ENCODE results near the gene SLC25A46.
A peak's percentile ranks its signal among the peaks of the same experiment; 100 is the strongest.
"Not testable (repeated sequence)": the region's sequence is repeated elsewhere in the genome, so short reads cannot be mapped to it uniquely, and the experiment has no call there.

Gene SLC25A46

DNA sequence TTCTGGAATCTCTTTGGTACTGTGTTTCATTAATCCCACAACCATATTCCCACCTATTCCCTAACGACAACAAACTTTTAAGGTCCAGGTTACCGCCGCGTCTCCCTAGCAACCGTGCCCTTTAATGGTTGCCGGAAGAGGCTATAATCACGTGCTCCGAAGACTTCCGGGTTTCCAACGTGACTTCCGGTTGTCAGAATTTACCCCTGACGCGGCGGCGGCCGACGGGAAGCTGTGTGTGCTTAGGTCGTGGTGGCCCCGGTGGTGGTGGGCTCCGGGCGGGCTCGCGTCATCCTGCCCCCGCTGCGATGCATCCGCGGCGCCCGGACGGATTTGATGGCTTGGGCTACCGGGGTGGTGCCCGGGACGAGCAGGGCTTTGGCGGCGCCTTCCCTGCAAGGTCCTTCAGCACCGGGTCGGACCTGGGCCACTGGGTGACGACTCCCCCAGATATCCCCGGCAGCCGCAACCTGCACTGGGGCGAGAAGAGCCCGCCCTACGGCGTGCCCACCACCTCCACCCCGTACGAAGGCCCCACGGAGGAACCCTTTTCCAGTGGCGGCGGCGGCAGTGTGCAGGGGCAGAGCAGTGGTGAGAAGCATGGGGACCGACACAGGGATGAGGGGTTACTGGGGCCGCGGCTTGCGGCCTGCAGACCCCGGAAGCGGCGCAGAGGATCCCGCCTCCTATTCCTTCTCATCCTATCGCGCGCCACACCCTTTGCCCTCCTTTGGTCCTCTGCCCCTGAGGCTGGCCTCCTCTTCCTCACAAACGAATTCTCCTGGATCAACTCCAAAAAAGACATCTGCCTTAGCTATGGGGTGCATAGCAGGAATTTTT lies at the start of gene SLC25A46:
Gene SLC25A46 (plus strand): TSS at position 196 of the 840 bp plus-strand sequence. CDS start 113 bp downstream, at position 309.
- DNase-seq (ENCODE audit: low spot score) (peak; percentile 79), FAIRE-seq (peak; percentile 56)

DNA sequence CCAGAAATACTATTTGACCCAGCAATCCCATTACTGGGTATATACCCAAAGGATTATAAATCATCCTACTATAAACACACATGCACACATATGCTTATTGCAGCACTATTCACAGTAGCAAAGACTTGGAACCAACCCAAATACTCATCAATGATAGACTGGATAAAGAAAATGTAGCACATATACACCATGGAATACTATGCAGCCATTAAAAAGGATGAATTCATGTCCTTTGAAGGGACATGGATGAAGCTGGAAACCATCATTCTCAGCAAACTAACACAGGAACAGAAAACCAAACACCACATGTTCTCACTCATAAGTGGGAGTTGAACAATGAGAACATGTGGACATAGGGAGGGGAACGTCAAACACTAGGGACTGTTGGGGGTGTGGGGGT lies 48.2 kb upstream of the SLC25A46 start:
- not testable (repeated sequence) for DNase-seq (ENCODE audit: low spot score); FAIRE-seq

DNA sequence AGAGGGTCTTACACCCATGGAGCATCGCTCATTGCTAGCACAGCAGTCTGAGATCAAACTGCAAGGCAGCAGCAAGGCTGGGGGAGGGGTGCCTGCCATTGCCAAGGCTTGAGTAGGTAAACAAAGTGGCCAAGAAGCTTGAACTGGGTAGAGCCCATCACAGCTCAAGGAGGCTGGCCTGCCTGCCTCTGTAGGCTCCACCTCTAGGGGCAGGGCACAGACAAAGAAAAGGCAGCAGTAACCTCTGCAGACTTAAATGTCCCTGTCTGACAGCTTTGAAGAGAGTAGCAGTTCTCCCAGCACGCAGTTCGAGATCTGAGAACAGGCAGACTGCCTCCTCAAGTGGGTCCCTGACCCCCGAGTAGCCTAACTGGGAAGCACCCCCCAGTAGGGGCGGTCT lies 46.1 kb upstream of the SLC25A46 start:
- not testable (repeated sequence) for DNase-seq (ENCODE audit: low spot score); FAIRE-seq

DNA sequence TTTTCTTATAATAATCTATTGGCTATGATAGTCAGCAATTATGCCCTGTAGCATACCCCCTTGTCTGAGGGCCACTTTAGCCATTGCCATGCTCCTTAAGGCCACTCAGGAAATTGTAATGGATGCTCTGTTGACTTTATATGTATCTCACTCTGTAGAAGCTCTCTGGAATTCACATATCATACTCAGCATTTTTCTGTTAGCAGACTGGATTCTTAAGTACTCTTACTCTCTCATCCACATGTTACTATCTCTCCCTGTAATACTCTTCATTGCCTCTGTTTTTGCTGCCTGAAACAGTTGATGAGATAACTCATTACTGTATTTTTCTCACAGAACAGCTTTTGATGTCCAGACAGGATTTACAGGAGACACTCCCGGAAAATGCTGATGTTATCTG lies 36.5 kb upstream of the SLC25A46 start:
- DNase-seq (ENCODE audit: low spot score) (no peak), FAIRE-seq (no peak)

DNA sequence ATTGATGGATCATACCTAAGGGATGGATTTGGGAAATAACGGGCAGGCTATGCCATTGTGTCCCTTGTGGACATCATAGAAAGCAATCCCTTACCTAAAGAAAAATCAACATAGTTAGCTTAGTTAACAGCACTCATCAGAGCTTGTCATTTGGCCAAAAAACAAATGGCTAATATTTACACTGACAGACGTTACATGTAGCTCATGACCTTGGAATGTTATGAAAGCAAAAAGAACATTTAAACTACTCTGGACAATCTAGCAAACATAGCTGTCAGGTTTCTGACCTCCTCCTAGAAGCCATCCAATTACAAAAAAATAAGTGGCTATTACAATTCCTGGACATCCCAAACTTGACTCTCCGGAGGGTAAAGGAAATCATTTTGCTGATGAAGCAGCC lies 36.1 kb upstream of the SLC25A46 start:
- FAIRE-seq (no peak), DNase-seq (ENCODE audit: low spot score) (no peak)

DNA sequence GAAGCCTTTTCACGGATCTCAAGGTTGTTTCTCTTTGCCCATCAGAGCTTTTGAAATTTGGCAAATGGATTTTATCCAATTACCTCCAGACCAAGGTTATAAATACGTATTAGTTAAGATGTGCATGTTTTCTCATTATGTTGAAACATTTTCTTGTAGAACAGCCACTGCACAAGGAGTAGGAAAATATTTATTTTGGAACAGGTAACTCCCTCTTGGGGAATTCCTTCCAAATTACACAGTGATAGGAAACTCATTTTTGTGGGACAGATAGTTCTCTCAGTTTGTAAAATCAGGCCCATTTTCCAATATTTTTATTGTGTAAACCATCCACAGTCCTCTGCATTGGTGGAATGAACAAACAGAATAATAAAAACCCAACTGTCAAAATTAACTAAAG lies 35.3 kb upstream of the SLC25A46 start:
- DNase-seq (ENCODE audit: low spot score), result no peak
- no peak for FAIRE-seq

DNA sequence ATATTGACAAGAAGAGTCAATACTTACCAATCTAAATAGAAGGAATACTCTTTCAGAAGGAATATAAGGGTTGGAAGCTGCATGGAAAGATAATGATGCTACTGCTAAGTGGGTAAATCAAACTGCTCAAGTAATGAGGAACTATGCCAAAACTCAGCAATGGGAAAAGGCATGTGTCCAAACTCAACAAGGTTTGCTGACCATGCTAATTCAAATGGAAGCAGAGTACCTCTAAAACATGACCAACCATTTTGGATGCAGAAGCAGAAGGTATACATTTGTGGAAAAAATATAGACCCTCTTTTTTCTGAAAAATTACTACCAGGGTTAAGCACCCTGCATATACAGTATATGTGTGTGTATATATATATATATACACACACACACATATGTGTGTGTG lies 33.5 kb upstream of the SLC25A46 start:
- FAIRE-seq (no peak), DNase-seq (ENCODE audit: low spot score) (no peak)

DNA sequence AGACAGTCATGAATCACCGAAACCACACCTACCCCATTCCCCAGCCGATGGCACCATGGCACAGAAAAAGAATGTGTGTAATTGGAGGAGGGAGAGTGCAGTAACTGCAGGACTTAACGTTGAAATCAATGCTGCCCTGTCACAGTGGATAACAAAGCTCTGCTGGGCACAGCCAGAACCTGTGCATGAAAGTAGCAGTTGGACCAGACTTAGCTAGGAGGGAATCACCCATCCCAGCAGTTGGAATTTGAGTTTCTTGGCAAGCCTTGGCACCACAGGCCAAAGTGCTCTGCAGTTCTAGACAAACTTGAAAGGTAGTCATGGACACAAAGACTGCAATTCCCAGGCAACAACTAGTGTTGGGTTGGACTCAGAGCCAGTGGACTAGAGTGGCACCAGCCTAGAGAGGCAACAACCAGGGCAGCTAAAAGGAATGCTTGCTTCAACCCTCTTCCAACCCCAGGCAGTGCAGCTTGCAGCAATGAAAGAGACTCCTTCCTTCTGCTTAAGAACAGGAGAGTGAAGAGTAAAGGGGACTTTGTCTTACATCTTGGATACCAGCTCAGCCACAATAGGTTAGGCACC lies 31.5 kb upstream of the SLC25A46 start:
- no peak for FAIRE-seq

DNA sequence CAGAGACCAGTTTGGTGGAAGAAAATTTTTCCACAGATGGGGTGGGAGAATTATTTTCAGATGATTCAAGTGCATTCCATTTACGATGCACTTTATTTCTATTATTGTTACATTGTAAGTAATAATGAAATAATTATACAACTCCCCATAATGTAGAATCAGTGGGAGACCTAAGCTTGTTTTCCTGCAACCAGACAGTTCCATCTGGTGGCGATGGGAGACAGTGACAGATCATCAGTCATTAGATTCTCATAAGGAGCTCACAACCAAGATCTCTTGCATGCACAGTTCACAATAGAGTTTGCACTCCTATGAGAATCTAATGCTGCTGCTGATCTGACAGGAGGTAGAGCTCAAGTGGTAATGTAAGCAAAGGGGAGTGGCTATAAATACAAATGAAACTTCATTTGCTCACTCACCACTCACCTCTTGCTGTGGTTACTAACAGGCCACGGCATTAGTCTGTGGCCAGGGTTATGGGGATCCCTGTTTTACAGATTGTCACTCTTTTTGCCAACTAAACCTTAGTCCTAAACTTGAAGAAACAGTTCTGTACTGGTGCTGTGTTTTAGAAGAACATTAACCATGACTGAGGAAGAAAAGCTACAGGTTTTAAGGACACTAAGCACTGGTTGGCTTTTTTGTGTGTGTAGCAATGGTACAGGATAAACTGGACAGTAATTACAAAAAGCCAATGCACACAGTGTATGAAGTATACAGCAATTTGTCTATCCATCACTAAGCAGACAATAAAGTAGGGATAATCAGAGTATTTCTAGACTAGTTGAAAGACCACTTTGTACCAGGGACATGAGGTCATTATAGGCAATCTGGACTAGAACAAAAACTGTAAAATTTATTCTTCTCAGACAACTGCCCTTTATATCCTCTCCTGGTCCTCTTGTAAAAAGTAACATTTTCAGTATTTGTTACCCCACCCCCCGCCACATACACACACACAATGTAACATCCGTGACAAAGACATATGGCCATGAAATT lies 22.3 kb upstream of the SLC25A46 start:
- DNase-seq (ENCODE audit: low spot score) (no peak), FAIRE-seq (no peak)

More for the DNA sequence above, 31.5 kb upstream of the SLC25A46 start:
- DNase-seq (ENCODE audit: low spot score), result no peak

DNA sequence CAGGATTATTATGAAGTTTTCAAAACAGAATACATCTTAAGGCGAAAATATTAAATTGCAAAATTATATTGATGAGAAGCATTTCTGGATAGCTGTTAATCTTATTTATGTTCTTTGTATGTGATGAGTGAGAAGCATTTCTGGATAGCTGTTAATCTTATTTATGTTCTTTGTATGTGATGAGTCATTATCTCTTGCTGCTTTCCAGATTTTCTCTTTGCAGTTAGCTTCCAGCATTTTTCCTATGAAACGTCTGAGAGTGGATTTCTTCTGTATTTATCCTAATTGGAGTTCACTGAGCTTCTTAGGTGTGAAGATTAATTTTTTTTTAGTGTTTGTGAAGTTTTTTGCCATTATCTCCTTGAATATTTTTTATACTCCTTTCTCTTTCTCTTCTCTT lies 20.5 kb upstream of the SLC25A46 start:
- DNase-seq (ENCODE audit: low spot score) (no peak), FAIRE-seq (no peak)

DNA sequence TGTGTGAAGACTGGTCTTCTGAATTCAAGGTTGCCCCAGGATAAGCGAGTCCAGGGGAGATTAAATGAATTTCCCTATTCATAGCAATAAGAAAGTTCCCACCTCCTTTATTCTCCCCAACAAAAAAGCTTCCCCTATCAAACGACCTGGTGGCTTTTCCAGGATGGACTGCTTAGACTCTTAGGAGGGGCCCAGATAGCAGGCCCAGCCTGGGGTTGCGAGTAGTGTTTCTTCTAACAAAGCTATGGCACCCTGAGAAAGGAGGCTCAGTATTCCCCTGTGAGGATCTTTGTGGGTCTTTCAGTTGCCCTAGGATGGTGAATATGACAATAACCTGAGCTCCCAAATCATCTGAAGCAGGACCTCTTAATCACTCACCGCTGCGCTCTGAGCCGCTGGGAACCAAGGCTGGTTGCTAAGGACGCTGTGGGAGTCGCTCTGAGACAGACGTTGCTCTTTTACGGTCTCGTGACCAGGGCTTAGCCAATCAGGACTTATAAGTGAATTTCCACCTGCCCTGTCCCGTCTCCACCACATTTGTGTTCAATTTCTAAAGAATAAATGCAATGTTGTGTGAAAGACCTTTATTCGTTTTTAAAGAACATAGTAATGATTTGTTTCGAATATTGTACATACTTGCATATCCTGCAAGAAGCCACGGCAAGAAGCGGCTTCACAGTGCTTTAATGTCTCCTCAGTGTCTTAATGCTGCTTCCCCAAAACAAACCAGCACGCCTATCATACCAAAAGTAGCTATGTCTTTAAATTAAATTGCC lies 12.4 kb upstream of the SLC25A46 start, which contains the start of gene TMEM232:
Gene TMEM232 (minus strand): TSS at position 423 of the 776 bp plus-strand sequence. CDS start 59,319 bp downstream, outside the sequence.
- FAIRE-seq, result no peak
- DNase-seq (ENCODE audit: low spot score), result no peak

DNA sequence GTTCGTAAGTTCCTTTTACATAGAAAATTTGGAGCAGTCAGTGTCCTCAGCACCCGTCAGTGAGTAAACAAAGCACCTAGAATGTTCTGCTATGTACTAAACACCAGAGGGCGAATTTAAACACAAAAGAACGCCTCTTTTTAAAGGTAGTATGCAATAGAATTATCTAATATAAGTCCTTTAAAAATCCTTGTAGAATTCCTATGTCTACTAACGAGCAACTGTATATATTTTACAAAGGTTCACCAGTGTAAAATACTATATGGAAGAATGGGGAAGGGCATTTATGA lies 11.8 kb upstream of the SLC25A46 start:
- FAIRE-seq, result no peak

DNA sequence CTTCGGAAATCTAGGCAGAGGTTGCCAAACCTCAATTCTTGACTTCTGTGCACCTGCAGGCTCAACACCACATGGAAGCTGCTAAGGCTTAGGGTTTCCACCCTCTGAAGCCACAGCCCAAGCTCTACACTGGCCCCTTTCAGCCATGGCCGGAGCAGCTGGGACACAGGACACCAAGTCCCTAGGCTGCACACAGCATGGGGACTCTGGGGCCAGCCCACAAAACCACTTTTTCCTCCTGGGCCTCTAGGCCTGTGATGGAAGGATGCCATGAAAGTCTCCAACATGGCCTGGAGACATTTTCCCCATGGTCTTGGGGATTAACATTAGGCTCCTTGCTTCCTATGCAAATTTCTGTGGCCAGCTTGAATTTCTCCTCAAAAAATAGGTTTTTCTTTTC lies 7.3 kb upstream of the SLC25A46 start:
- DNase-seq (ENCODE audit: low spot score); FAIRE-seq: not testable (repeated sequence)

More for the DNA sequence above, 11.8 kb upstream of the SLC25A46 start:
- DNase-seq (ENCODE audit: low spot score), result no peak

DNA sequence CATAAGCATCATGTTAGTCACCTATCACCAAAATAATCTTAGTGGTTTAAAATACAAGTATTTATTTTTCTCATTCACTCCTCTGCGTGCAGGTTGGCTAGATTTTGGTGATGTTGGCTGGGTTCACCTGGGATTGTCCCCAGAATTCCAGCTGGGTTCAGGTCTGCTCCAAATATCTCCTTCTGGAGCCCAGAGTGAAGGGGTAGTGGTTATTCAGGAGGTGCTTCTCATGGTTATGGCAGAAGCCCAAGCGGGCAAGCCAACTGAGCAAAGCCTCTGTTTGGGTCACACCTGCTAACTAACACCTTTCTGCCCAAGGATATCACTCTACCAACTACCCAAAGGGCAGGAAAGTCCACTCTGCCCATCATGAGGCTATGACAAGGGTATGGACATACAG lies 4.7 kb upstream of the SLC25A46 start:
- DNase-seq (ENCODE audit: low spot score) (no peak), FAIRE-seq (no peak)

DNA sequence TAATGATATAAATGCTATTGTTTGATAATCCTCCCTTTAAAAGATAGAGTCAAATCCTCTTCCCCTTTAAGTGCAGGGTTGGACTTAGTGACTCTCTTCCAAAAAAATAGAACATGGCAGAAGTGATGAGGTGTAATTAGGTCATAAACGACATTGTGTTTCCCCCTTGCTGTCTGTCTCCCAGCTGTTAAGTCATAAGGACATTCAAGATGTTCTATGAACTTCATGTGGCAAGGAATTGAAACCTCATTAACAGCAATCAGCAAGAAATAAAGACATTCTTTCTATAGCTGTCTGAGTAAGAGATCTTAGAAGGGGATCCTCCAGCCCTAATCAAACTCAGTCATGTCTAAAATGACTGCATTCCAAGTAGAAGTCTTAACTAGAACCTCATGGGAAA lies 3.3 kb upstream of the SLC25A46 start:
- no peak for FAIRE-seq
- DNase-seq (ENCODE audit: low spot score), result no peak

DNA sequence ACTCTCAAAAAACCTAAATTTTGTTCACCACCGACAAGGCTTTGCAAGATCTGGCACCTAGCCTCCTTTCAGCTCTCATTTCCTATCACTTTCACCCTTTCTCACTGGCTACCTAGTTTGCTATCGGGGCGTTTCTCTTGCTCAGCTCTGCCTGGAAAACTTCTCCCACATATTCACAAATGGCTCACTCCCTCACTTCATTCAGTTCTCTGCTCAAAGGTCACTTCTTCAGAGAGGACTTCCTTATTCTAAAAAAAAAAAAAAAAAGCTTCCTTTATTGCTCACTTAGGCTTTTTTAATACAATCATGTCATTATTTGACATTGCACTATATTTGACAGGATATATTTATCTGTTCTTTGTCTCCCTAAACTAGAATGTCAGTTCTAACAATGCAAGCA lies 2.1 kb upstream of the SLC25A46 start:
- no peak for DNase-seq (ENCODE audit: low spot score)
- FAIRE-seq, result no peak

DNA sequence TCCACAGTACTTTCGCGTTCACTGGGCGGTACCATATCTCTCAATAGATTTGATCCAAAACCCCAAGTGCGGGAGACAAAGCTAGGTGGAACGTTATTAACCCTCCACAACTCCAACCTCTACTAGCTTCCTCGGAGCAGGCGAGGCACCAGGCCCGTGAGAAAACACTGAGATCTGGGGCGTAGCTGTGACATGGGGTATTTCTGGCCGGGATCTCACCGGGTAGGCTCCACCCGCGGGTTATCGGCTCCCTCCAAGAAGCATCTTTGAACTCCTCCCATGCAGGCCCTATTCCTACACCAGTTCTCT lies 350 bp upstream of the SLC25A46 start:
- FAIRE-seq (no peak), DNase-seq (ENCODE audit: low spot score) (no peak)

DNA sequence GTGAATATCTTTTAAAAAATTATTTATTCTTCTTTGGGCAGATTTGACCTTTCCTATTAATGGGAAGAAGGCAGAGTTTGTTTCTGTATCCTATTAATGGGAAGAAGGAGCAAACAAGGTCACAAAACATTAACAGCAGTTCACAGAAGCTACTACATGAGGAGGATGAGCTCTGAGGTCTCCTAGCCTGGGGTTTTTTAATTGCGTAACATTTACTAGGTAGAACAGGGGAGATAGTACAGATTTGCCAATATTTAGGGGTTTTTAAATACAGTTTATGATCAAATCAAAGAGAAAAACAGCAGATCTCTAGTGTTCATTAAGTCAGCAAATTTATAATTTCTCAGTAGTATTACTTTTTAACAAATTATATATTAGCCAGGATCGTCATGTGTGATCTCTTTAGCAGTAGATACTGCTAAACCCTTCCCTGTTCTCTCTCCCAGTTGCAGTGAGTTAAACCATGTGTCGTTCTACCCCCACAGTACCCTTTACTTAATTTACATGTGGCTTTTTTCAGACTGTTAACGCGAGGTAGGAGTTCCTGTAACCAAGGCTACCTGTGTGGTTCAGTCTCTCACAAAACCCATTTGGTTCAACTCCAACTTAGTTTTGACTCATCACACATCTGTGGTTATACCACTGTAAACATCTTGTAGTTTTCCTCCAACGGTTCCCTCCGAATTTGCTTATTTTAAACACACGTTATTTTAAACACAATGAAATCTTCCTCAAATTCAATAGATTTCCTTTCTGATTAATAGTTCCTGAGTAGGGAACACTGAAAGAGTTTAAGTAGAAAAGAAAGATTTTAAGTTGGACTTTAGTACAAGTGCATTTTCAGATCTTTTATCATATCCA lies 13.3 kb downstream of the SLC25A46 start:
- FAIRE-seq (no peak), DNase-seq (ENCODE audit: low spot score) (no peak)

DNA sequence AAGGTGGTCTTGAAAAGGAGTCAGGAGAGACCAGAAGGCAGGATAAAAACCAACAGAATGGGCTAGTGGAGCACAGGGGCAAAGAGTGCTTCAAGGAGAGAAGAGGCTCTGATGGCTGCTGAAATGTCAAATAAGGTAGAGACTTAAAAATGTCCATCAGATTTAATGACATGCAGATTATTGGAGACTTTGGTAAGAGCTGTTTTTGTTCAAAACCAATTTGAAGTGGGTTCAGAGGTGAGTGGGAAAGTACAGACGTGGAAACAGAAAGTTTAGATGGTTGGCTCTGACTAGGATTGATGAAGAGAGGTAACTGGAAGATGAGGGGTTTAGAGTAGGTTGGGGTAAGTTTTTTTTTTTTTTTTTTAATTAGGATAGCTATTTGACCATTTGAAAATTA lies 14.1 kb downstream of the SLC25A46 start:
- no peak for FAIRE-seq

DNA sequence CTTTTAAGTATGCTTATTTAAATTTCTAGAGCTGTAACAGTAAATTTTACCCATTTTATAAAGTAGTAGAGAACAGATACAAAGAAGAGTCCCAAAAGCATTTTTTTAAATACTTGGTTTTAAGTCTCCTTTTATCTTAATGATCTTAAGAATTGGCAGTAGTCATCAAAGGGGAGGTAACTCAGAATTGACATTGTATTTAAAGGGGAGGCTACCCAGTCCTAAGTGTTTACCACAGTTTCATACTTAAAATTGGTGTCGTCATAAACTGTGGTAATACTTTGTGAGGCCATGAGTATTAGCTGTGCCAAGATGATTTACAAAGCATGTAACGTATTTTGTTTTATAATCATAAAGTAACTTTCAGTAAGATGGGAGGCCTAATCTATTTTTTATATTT lies 14.8 kb downstream of the SLC25A46 start:
- FAIRE-seq (no peak), DNase-seq (ENCODE audit: low spot score) (no peak)

More for the DNA sequence above, 14.1 kb downstream of the SLC25A46 start:
- no peak for DNase-seq (ENCODE audit: low spot score)
